ENCODE results near the gene ARHGAP15. TPM values are rescaled to one million over a fixed set of nuclear protein-coding genes. Genes with fewer than 3 reads are reported as not detected.

ARHGAP15 gene
- total RNA-seq, 2 donors from 2014 or later = 0.41 to 4.3 TPM

DNA sequence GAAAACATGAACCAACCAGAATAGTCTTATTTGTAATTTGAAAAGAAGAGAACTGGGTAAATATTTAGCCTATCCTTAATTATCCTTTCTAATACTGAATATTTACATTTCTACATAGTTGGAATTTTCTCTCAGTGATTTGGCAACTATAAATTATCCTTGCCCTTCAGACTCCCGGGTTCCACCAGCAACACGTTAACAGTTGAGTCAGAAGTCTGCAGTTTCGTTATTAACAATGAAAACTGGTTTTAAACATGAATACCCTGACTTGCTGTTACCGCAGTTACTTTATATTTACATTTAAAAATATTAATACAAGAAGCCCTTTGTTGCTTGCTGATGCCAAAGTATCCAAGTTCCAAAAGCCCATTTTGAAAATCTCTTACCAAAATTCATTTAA lies 673.0 kb downstream of the ARHGAP15 start:
- 44% methylated on average over 4 of the region's 4 CpGs for WGBS
- H3K9me3 ChIP-seq = no peaks in the 10 kb centered on the region
- no peak for DNase-seq (ENCODE audit: low spot score)

DNA sequence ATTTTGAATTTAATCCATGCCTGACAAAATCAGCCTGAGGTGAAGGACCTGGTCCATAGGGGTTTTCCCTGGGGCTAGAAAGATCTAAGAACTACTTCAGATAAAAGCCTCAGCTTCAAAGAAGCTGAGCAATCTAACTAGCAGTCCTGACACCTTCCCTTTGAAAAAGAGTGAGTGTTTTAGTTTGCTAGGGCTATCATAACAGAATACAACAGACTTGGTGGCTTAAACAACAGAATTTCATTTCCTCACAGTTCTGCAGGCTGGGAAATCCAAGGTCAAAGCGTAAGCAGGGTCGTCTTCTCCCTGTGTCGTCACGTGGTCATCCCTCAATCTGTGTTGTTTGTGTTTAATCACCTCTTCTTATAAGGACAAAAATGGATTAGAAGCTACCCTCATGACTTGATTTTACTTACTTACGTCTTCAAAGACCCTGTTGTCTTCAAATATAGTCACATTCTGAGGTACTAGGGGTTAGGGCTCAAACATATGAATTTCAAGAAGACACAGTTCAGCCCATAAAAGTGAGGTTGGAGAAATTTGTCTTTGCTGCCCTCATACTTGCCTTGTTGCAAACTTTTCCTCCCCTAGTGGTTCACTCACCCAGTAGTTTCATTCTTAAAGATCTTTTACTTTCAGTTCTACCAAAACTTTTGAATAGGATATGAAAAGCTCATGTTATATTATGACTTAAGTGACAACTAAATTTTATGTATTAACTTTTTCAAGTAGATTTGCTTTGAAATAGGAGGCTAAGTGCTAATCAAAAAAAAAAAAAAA lies 673.8 kb downstream of the ARHGAP15 start:
- WGBS = 96% methylated on average over 5 of the region's 5 CpGs
- H3K4me1 ChIP-seq (replicated peaks) = no peaks in the 10 kb centered on the region
- no peaks in the 10 kb centered on the region for H3K27me3 ChIP-seq (replicated peaks; ENCODE audit: insufficient read depth)
- no peak overlapping the region for H3K4me3 ChIP-seq
- no peak for DNase-seq (ENCODE audit: low spot score)
- intact Hi-C loops (cut with DNase I) = no loop called here
- no peaks in the 10 kb centered on the region for H3K9me3 ChIP-seq
- TF ChIP-seq POLR2A (IDR thresholded peaks at IDR 0.05) = no peak
- TF ChIP-seq, protein P1, sequence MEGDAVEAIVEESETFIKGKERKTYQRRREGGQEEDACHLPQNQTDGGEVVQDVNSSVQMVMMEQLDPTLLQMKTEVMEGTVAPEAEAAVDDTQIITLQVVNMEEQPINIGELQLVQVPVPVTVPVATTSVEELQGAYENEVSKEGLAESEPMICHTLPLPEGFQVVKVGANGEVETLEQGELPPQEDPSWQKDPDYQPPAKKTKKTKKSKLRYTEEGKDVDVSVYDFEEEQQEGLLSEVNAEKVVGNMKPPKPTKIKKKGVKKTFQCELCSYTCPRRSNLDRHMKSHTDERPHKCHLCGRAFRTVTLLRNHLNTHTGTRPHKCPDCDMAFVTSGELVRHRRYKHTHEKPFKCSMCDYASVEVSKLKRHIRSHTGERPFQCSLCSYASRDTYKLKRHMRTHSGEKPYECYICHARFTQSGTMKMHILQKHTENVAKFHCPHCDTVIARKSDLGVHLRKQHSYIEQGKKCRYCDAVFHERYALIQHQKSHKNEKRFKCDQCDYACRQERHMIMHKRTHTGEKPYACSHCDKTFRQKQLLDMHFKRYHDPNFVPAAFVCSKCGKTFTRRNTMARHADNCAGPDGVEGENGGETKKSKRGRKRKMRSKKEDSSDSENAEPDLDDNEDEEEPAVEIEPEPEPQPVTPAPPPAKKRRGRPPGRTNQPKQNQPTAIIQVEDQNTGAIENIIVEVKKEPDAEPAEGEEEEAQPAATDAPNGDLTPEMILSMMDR (IDR thresholded peaks at IDR 0.05) = no peak
- TF ChIP-seq POLR2AphosphoS5 (IDR thresholded peaks at IDR 0.05) = no peak
- no peaks in the 10 kb centered on the region for H3K36me3 ChIP-seq
- no peak overlapping the region for H3K27ac ChIP-seq

More for the DNA sequence above, 673.0 kb downstream of the ARHGAP15 start:
- intact Hi-C loops (cut with DNase I) = no loop called here
- Histone ChIP-seq H3K27ac (no peak overlapping the region), H3K4me1 (replicated peaks) (no peaks in the 10 kb centered on the region), H3K27me3 (replicated peaks; ENCODE audit: insufficient read depth) (no peaks in the 10 kb centered on the region), H3K4me3 (no peak overlapping the region), H3K36me3 (no peaks in the 10 kb centered on the region)
- TF ChIP-seq POLR2A (IDR thresholded peaks at IDR 0.05) (no peak), POLR2AphosphoS5 (IDR thresholded peaks at IDR 0.05) (no peak)
- TF ChIP-seq, protein P1 (IDR thresholded peaks at IDR 0.05) = no peak

DNA sequence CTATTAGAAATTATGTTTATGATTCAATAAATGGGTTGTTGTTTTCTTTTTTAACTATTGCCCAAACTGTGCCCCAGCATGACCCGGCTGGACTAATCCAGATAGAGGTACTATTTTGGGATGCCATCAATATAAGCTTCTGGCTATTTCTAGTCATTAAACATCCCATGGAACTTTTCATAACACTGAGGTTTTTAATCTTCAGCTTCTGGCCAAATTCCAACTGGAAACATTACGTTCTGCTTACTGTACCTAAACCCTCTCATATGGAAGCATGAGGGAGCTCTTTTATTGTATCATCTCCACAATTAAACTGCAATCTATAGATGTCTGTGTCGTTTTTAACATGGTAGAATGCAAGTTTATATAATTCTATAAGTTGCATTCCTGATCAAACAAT lies 674.7 kb downstream of the ARHGAP15 start:
- WGBS = 60% methylated on average over 3 of the region's 3 CpGs
- Histone ChIP-seq H3K36me3 (no peaks in the 10 kb centered on the region), H3K4me3 (no peak overlapping the region), H3K4me1 (replicated peaks) (no peaks in the 10 kb centered on the region), H3K27ac (no peak overlapping the region), H3K27me3 (replicated peaks; ENCODE audit: insufficient read depth) (no peaks in the 10 kb centered on the region), H3K9me3 (no peaks in the 10 kb centered on the region)
- intact Hi-C loops (cut with DNase I) = no loop called here
- DNase-seq (ENCODE audit: low spot score) = no peak
- TF ChIP-seq, protein P1 (IDR thresholded peaks at IDR 0.05) = no peak
- no peak for TF ChIP-seq POLR2AphosphoS5 (IDR thresholded peaks at IDR 0.05)
- no peak for TF ChIP-seq POLR2A (IDR thresholded peaks at IDR 0.05)

DNA sequence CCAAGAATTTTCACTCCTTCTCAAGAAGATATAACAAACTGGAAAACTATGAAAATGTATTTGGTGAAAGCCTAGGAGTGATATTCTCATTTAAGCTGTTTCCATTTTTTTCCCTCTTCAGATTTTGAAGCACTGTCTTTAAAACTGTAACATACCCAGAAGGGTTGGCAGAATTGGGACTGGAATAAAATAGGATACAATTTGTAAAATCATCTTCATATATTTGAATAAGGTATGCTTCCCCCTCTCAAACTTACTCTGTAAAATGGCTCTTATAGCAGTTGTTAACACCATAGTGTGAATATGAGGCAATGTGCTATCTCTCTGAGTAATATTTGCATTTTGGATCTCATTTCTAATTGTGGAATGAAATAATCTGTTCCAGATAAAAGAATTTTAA lies 676.4 kb downstream of the ARHGAP15 start:
- TF ChIP-seq POLR2AphosphoS5 (IDR thresholded peaks at IDR 0.05) (no peak), POLR2A (IDR thresholded peaks at IDR 0.05) (no peak)
- TF ChIP-seq, protein P1 (IDR thresholded peaks at IDR 0.05) = no peak
- no peak overlapping the region for H3K27ac ChIP-seq
- intact Hi-C loops (cut with DNase I) = no loop called here
- no peak for DNase-seq (ENCODE audit: low spot score)
- H3K36me3 ChIP-seq = no peaks in the 10 kb centered on the region
- no peak overlapping the region for H3K4me3 ChIP-seq
- no peaks in the 10 kb centered on the region for H3K9me3 ChIP-seq
- H3K4me1 ChIP-seq (replicated peaks) = no peaks in the 10 kb centered on the region
- no peaks in the 10 kb centered on the region for H3K27me3 ChIP-seq (replicated peaks; ENCODE audit: insufficient read depth)

DNA sequence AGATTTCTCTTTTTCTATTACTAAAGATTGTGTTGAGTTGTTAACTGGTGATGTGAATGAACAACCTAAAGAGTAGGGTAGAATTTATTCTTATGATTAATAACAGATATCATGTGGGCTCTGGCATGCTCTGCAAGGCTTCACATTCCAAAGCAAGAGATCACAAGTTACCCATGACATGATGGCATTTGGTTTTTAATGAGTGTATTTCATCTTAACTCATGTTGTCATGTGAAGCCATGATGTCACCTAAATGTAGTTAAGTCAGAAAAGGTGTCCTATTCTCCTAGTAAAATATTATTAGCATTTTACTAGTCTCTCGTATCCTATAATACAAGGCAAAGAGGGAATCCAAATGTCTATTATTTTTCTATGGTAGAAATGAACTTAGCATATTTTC lies 678.0 kb downstream of the ARHGAP15 start:
- Histone ChIP-seq H3K27ac (no peak overlapping the region), H3K4me3 (no peak overlapping the region), H3K36me3 (no peaks in the 10 kb centered on the region), H3K27me3 (replicated peaks; ENCODE audit: insufficient read depth) (no peaks in the 10 kb centered on the region), H3K9me3 (no peaks in the 10 kb centered on the region), H3K4me1 (replicated peaks) (no peaks in the 10 kb centered on the region)
- no peak for DNase-seq (ENCODE audit: low spot score)
- intact Hi-C loops (cut with DNase I) = no loop called here
- TF ChIP-seq POLR2A (IDR thresholded peaks at IDR 0.05) (no peak), POLR2AphosphoS5 (IDR thresholded peaks at IDR 0.05) (no peak)
- TF ChIP-seq, protein P1 (IDR thresholded peaks at IDR 0.05) = no peak
- 87% methylated on average over 1 of the region's 1 CpG for WGBS
